CD14-positive monocyte (primary cell): ENCODE results near the gene NAT16. TPM values are rescaled to one million over a fixed set of nuclear protein-coding genes. Genes with fewer than 3 reads are reported as not detected.

ENCODE experiments used
- DNase-seq, 3 donors: peaks; one replicate each; pipeline ENCODE4 v3.0.0-alpha.2; 2011 to 2022
- H2AFZ ChIP-seq: 2 replicates; pipeline ENCODE4 v1.6.0; 2012; ENCODE audit warnings: mild to moderate bottlenecking, low read depth, low read length, inconsistent platforms; ENCODE audit not compliant: insufficient read depth, poor library complexity, severe bottlenecking
- H3K27ac ChIP-seq, 2 donors: 1 replicate in 1 of 2; 2 replicates in 1 of 2; pipeline ENCODE4 v1.5.1; 2012 to 2013; ENCODE audit warnings: low read length in 2 of 2, control low read depth in 1 of 2, inconsistent platforms in 1 of 2, low read depth in 1 of 2, mild to moderate bottlenecking in 1 of 2
- H3K27me3 ChIP-seq, 2 donors: one replicate each; pipeline versions ENCODE4 v1.6.0 to v1.6.1; 2011 to 2013; ENCODE audit warnings: low read length in 2 of 2; ENCODE audit not compliant: control insufficient read depth in 2 of 2, insufficient read depth in 2 of 2
- H3K36me3 ChIP-seq, 2 donors: replicated peaks in 1 of 2; 1 replicate in 1 of 2; 2 replicates in 1 of 2; pipeline versions ENCODE4 v1.5.1 to v1.6.1; 2012 to 2013; ENCODE audit warnings: low read length in 2 of 2, control low read depth in 1 of 2, inconsistent platforms in 1 of 2, mild to moderate bottlenecking in 1 of 2; ENCODE audit not compliant: insufficient read depth in 2 of 2, control insufficient read depth in 1 of 2
- H3K4me1 ChIP-seq, 2 donors: 1 replicate in 1 of 2; 2 replicates in 1 of 2; pipeline versions ENCODE4 v1.5.1 to v1.6.1; 2012 to 2013; ENCODE audit warnings: low read length in 2 of 2, control low read depth in 1 of 2, inconsistent platforms in 1 of 2, mild to moderate bottlenecking in 1 of 2, moderate library complexity in 1 of 2; ENCODE audit not compliant: insufficient read depth in 2 of 2, control insufficient read depth in 1 of 2
- H3K4me2 ChIP-seq: replicated peaks from 2 replicates; pipeline ENCODE3; 2012; ENCODE audit warnings: low read length, moderate library complexity, mild to moderate bottlenecking; ENCODE audit not compliant: poor library complexity, severe bottlenecking; ENCODE audit errors: extremely low read depth
- H3K4me3 ChIP-seq, 3 experiments: fragments of 200-600 bp in 1 of 3; sonication (generic) in 1 of 3; replicated peaks in 1 of 3; 1 replicate in 2 of 3; 2 replicates in 1 of 3; pipeline ENCODE4 v1.5.1; 2011 to 2013; ENCODE audit warnings: low read length in 3 of 3, mild to moderate bottlenecking in 3 of 3, control low read depth in 2 of 3, low read depth in 2 of 3, inconsistent platforms in 1 of 3, moderate library complexity in 1 of 3
- H3K79me2 ChIP-seq: 2 replicates; pipeline ENCODE4 v1.6.0; 2012; ENCODE audit warnings: mild to moderate bottlenecking, control low read depth, inconsistent platforms, low read length, moderate library complexity; ENCODE audit not compliant: insufficient read depth
- H3K9ac ChIP-seq: 2 replicates; pipeline ENCODE4 v1.6.0; 2017; ENCODE audit warnings: low read length, mild to moderate bottlenecking; ENCODE audit not compliant: insufficient read depth, poor library complexity, severe bottlenecking
- H3K9me3 ChIP-seq, 2 donors: replicated peaks in 1 of 2; 1 replicate in 1 of 2; 2 replicates in 1 of 2; pipeline versions ENCODE4 v1.5.1 to v1.6.1; 2012 to 2013; ENCODE audit warnings: low read length in 2 of 2, control low read depth in 1 of 2; ENCODE audit not compliant: control insufficient read depth in 1 of 2, insufficient read depth in 1 of 2
- H4K20me1 ChIP-seq: 2 replicates; pipeline ENCODE4 v1.6.0; 2012; ENCODE audit warnings: mild to moderate bottlenecking, low read length, control low read depth, moderate library complexity; ENCODE audit not compliant: insufficient read depth
- H3K27ac Mint-ChIP-seq, 7 donors: one replicate each; pipeline ENCODE4 v1.8.0; 2020; ENCODE audit warnings: mild to moderate bottlenecking in 7 of 7, mixed read lengths in 7 of 7, moderate library complexity in 6 of 7, inconsistent platforms in 2 of 7
- H3K27me3 Mint-ChIP-seq, 3 donors: one replicate each; pipeline ENCODE4 v1.8.0; 2021 to 2022; ENCODE audit warnings: low read depth in 3 of 3, mild to moderate bottlenecking in 3 of 3, mixed read lengths in 3 of 3, moderate library complexity in 3 of 3, inconsistent platforms in 1 of 3
- H3K36me3 Mint-ChIP-seq, 2 donors: one replicate each; pipeline ENCODE4 v1.8.0; 2020; ENCODE audit warnings: mixed read lengths in 2 of 2, inconsistent platforms in 1 of 2, mild to moderate bottlenecking in 1 of 2
- H3K4me1 Mint-ChIP-seq: one replicate; pipeline ENCODE4 v1.8.0; 2020; ENCODE audit warnings: mild to moderate bottlenecking, mixed read lengths
- H3K4me3 Mint-ChIP-seq, 2 donors: one replicate each; pipeline ENCODE4 v1.8.0; 2020; ENCODE audit warnings: mild to moderate bottlenecking in 2 of 2, mixed read lengths in 2 of 2, moderate library complexity in 1 of 2
- H3K9me3 Mint-ChIP-seq, 7 donors: one replicate each; pipeline ENCODE4 v1.8.0; 2020 to 2022; ENCODE audit warnings: mixed read lengths in 7 of 7, mild to moderate bottlenecking in 6 of 7, moderate library complexity in 6 of 7, inconsistent platforms in 2 of 7
- WGBS: methylation state at CpG from one replicate; pipeline ENCODE4 v1.1.5; 2013; ENCODE audit warnings: missing lambda C conversion rate; ENCODE audit not compliant: insufficient coverage; 5-methylcytosine and 5-hydroxymethylcytosine counted together
- intact Hi-C, 2 donors: fragments of 100-400 bp; cut with micrococcal nuclease; formaldehyde crosslinking; loops; one replicate each; pipeline versions ENCODE4 v1.15.0 to v1.15.1; 2023
- polyA plus RNA-seq, 3 donors: library from polyadenylated mRNA; depleted of rRNA in 1 of 3; unstranded in 2 of 3; stranded (reverse) in 1 of 3; fragments of 300-500 nt in 2 of 3; fragments of >200 nt in 1 of 3; fragmentation: Illumina TruSeq in 2 of 3; gene quantifications; 1 replicate in 2 of 3; 2 replicates in 1 of 3; pipeline ENCODE4 v1.2.3, GENCODE V29; 2012 to 2021
- TF ChIP-seq, protein P1 (sequence below): fragments of 200-600 bp; IDR thresholded peaks from one replicate; pipeline ENCODE4 v1.8.0; 2022; ENCODE audit warnings: antibody characterized with exemption, mild to moderate bottlenecking

NAT16 gene
- polyA plus RNA-seq, 3 donors = not detected

DNA sequence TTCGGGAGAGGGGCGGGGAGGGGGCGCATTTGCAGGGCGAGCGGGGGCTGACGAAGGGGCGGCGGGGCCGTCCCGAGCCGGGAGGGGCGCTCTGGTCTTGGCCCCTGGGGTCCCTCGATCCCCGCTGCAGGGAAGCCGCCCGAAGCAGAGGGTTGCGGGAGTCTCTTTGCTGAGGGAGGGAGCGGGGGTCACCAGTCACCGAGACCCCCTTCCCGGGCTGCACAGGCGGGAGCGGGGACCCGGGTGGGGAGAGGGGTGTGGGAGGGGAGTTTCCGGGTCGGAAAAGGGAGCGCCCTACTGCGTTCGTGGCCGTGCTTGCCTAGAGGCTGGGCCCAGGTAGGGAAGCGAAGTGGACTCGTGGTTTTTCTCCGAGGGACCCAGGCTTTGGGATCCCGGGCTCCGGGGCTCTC is 25.4 kb downstream of the NAT16 start:
- Histone ChIP-seq H3K79me2 (no peaks in the 10 kb centered on the region), H3K4me2 (peak overlapping the region; percentile 89), H3K9me3 (no peaks in the 10 kb centered on the region), H2AFZ (peak overlapping the region; percentile 84), H3K36me3 (peaks cover 7 to 10% of the 10 kb centered on the region in 2 donors), H3K27me3 (no peaks in the 10 kb centered on the region), H3K4me1 (peaks cover 13 to 20% of the 10 kb centered on the region in 2 donors), H3K27ac (no peak overlapping the region), H3K4me3 (peak overlapping the region; percentile 62 to 84 (median 76)), H4K20me1 (no peaks in the 10 kb centered on the region), H3K9ac (peak overlapping the region; percentile 57)
- 0% methylated on average over 22 of the region's 34 CpGs for WGBS
- DNase-seq = no peak
- intact Hi-C loops = no loop called here
- peaks cover 13% of the 10 kb centered on the region for H3K4me1 Mint-ChIP-seq
- H3K27me3 Mint-ChIP-seq = peaks cover 7 to 14% (median 13%) of the 10 kb centered on the region in 3 donors
- TF ChIP-seq, protein P1, sequence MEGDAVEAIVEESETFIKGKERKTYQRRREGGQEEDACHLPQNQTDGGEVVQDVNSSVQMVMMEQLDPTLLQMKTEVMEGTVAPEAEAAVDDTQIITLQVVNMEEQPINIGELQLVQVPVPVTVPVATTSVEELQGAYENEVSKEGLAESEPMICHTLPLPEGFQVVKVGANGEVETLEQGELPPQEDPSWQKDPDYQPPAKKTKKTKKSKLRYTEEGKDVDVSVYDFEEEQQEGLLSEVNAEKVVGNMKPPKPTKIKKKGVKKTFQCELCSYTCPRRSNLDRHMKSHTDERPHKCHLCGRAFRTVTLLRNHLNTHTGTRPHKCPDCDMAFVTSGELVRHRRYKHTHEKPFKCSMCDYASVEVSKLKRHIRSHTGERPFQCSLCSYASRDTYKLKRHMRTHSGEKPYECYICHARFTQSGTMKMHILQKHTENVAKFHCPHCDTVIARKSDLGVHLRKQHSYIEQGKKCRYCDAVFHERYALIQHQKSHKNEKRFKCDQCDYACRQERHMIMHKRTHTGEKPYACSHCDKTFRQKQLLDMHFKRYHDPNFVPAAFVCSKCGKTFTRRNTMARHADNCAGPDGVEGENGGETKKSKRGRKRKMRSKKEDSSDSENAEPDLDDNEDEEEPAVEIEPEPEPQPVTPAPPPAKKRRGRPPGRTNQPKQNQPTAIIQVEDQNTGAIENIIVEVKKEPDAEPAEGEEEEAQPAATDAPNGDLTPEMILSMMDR = no peak
- H3K4me3 Mint-ChIP-seq = peak overlapping the region; percentile 74 to 81
- peaks cover 21 to 29% of the 10 kb centered on the region in 2 donors for H3K36me3 Mint-ChIP-seq
- H3K27ac Mint-ChIP-seq = peak overlapping the region in 1 of 7 donors; percentile 30
- H3K9me3 Mint-ChIP-seq = peaks cover 0 to 5% (median 0%) of the 10 kb centered on the region in 7 donors

DNA sequence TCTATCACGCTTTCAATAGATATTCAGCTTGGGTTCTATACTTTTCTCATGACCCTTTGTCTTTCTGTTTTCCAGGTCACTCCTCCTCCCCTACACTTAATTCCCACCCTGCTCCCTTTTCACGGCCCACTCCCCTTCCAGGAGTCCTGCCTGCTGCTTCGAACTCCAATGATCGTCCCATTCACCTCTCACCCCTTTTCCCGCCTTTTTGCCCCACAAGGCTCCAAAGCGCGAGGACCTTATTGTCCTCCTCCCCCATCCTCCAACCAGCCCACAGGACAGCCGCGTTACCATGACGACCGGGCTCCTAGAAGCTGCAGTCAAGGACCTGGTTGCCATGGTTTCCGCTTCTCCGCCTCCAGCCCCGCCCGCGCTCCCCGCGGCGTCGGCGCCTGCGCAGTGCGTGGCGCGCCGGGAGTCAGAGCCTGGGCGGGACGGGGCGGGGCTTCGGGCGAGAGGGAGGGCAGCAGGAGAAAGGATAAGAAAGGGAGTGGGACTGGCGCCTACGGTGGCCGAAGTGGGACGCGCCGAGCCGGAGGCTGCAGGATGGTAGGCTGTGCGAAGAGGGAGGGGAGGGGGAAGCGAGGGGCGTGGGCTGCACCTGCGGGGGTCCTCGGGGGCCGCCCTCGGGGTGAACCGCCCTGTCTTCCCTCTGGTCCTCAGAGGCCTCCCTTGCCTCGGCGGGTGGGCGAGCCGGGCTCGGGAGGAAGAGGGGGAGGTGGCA is 26.0 kb downstream of the NAT16 start, which contains the start of gene AP1S1:
AP1S1 (plus strand) TSS at position 508 of the 724 bp plus-strand sequence; CDS start at position 547, 39 bp downstream.
- TF ChIP-seq, protein P1 = no peak
- Histone ChIP-seq H3K4me1 (peaks cover 13 to 20% of the 10 kb centered on the region in 2 donors), H3K27me3 (no peaks in the 10 kb centered on the region), H4K20me1 (no peaks in the 10 kb centered on the region), H3K4me2 (peak within 1 kb of the TSS; percentile 89), H3K4me3 (peak within 1 kb of the TSS; percentile 62 to 84 (median 76)), H3K79me2 (no peaks in the 10 kb centered on the region), H3K27ac (no peak within 1 kb of the TSS), H3K36me3 (peaks cover 5% of the 10 kb centered on the region in 2 donors), H3K9me3 (no peaks in the 10 kb centered on the region), H3K9ac (peak within 1 kb of the TSS; percentile 57), H2AFZ (peak within 1 kb of the TSS; percentile 84)
- Mint-ChIP-seq H3K9me3 (peaks cover 0 to 5% (median 2%) of the 10 kb centered on the region in 7 donors), H3K27ac (peak within 1 kb of the TSS in 3 of 7 donors; percentile 46 to 61 (median 60)), H3K36me3 (peaks cover 17 to 24% of the 10 kb centered on the region in 2 donors), H3K4me3 (peak within 1 kb of the TSS; percentile 74 to 81), H3K4me1 (peaks cover 13% of the 10 kb centered on the region), H3K27me3 (peaks cover 8 to 18% (median 14%) of the 10 kb centered on the region in 3 donors)
- WGBS = 4% methylated on average over 37 of the region's 51 CpGs
- intact Hi-C loops = no loop called here
- peak; percentile 73 to 88 (median 80) for DNase-seq
